GM19043 (cell line): ENCODE data around the gene ASNS.
A peak's percentile ranks its signal among the peaks of the same experiment; 100 is the strongest.

Experiments used
- ATAC-seq: cut with Tn5 transposase; IDR thresholded peaks from one replicate; pipeline ENCODE4 v1.9.1; 2021; ENCODE audit warnings: low read depth; ENCODE audit not compliant: unreplicated experiment

Gene ASNS

DNA sequence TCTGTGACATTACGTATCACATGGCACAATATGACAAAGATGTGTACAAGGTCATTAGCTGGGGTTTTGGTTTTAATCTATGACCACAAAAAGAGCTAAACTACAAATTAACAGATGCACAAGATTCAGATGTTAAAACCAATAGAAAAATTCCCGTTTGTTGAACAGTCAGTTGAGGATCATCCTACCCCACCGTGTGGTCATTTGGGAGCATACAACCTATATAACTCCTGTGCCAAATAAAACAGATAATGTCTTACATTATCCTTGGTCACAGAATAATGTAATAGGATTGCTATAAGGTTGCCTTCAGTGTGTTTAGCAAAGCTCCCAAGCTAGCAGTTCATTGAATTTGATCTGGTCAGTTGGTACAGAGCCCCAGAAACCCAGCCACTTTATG, 28.2 kb downstream of the ASNS start:
- ATAC-seq: no peak

- ATAC-seq: no peak
These were observed 29.3 kb downstream of the ASNS start for GRCh38 chr7:97842772-97843345.

DNA sequence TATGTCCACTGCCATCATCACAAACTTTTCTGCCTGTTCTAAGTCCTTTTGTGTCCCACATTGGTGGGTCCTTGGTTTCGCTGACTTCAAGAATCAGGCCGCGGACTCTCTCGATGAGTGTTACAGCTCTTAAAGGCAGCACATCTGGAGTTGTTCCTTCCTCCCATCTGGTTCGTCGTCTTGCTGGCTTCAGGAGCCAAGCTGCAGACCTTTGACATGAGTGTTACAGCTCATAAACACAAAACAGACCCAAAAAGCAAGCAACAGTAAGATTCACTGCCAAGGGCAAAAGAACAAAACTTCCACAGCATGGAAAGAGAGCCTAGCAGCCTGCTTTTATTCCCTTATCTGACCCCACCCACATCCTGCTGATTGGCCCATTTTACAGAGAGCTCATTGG, 30.2 kb downstream of the ASNS start:
- ATAC-seq: no peak

DNA sequence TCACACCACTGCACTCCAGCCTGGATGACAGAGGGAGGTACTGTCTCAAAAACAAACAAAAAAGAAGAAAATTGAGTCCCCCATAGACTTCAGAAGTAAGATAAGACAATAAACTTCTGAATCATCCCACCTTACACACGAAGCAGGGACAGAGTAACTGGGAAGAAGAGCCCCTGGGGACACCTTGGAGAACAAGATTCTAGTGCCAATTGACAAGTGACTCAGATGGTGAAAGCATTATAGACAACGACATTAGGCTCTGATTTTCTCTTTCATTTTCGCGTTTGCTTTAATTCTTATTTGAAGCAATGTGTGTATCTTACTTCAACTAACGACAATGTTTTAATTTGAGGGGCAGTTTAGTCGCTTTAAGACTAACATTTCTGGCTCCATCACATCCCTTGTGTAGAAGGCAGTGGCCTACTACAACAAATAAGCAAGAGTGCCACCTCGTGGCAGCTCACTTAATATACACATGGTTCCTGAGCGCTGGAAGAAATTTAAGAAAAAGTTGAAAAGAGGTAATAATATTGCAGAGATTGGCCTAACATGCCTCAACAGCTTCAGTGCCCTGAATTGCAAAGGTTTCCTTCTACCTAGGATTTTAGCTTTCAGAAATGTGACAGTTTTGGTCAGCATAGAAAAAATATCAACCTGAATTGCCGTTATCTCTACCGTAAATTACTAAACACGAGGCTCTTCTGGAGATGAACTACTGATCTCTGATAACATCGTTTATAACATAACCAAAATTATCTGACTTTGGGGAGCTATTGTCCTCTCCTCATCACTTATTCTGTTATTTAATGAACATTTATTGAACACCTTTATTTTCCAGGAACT, 36.7 kb downstream of the ASNS start:
- peak; percentile 86 for ATAC-seq

DNA sequence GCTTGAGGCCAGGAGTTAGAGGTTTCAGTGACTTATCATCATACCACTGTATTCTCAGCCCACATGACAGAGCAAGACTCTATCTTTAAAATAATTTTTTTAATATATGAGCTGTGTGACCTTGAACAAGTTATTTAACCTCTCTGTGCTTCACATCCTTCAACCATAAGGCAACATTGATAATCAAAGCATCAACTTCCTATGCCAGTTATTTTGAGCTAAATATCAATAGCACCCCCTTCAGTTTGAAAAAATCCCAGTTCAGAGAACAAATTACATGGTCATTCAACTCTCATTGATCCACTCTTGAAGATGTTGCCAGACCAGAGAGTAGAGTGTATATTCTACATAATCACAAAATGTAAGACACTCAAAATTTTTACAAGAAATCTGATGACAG, 53.0 kb downstream of the ASNS start:
- ATAC-seq: no peak

- ATAC-seq: no peak
These were observed 54.0 kb downstream of the ASNS start for GRCh38 chr7:97818066-97818663.
